HUDEP-2 (cell line): Measurements from ENCODE around the gene ZNF778.
"Not testable (repeated sequence)": the region's sequence is repeated elsewhere in the genome, so short reads cannot be mapped to it uniquely, and the experiment has no call there.

Experiments
- DNase-seq, 76 experiments: peaks; one replicate each; lab custom pipeline; 2025; ENCODE audit not compliant: unreplicated experiment in 76 of 76; lab: John Stamatoyannopoulos, UW

Gene ZNF778

GRCh38 chr16:89210165-89210903 lies 7.2 kb upstream of the ZNF778 start:
- DNase-seq: no peak

- no peak for DNase-seq
Measured at GRCh38 chr16:89210904-89211515, 6.5 kb upstream of the ZNF778 start.

DNA sequence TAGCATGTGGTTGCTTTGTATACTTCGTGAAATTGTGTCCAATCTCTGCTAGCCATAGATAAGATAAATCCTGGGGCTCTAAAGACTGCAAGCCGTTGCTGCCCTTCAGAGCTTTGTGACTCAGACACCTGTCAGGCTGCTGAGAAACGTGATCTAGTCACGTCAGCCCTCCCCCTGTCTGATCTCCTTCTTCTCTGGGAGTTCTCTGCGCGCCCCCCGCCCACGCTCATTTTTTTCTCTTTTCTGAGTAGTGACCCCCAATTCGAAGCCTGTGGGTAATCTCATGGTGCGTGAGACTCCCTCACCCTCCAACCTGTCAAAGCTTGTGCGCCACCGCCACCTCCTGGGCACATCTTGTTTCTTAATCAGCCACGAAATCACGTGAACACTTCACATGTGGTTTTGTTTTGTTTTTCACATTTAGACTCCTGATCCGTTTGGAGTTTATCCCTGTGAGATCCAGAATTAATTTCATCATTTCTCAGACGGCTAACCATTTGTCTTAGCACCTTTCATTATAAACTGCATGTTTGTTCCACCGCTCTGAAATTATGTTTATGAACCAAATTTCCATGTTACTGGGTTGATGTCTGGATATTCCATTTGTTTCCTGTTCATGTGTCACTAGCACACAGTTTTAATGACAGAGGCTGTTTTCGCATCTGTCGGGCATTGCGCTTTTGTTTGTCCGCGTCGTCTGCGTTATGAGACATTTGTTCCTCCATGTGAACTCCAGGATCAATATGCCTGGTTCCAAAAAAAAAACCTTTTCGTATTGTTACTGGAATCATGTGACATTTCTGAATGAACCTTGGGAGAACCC lies 977 bp upstream of the ZNF778 start:
- peak in 67 of 76 experiments; percentile 5 to 82 (median 54) for DNase-seq

DNA sequence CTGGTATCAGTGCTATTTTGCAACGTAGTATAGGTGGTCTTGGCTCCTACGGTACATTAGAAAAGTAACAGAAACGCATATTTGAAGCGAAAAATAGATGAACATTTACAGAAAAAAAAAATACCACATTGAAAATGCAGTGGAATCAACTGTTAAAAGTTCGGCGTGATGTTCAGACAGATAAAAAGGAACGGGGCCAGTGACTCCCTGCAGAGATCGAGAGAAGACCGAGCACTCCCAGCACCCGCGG lies 440 bp upstream of the ZNF778 start:
- no peak for DNase-seq

GRCh38 chr16:89219365-89219764 lies 1.9 kb downstream of the ZNF778 start:
- peak in 4 of 76 experiments; percentile 2 to 4 (median 2) for DNase-seq

- no peak for DNase-seq
Measured at GRCh38 chr16:89221604-89222003, 4.1 kb downstream of the ZNF778 start.

DNA sequence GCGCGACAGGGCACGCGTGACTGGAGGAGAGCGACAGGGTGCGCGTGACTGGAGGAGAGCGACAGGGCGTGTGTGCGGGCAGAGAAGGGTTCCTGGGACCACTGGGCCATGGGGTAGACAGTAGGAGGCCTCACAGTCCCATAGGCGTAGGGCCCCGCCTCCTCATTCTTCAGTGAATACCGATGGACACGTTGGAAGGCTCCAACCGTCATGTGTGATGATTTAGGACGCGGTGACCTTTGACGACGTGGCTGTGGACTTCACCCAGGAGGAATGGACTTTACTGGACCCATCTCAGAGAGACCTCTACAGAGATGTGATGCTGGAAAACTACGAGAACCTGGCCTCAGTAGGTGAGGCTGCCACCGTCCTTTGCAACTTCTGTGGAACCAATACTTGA lies 5.4 kb downstream of the ZNF778 start:
- DNase-seq: no peak

DNA sequence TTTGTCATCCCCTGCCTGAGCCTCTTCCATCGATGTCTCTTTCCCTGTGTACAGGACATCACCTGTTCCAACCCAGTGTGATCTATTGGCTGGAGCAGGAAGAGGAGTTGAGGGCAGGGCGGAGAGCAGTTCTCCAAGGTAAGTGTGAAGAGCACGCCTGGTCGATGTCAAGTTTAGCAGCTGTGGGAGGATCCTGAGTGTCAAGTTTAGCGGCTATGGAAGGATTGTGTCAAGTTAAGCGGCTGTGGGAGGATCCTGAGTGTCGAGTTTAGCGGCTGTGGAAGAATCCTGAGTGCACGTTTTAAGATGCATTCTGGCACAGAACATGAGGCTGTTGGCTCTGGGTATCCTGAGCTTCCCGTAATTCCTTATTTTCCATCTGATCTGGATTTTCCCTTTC lies 7.2 kb downstream of the ZNF778 start:
- DNase-seq: no peak

DNA sequence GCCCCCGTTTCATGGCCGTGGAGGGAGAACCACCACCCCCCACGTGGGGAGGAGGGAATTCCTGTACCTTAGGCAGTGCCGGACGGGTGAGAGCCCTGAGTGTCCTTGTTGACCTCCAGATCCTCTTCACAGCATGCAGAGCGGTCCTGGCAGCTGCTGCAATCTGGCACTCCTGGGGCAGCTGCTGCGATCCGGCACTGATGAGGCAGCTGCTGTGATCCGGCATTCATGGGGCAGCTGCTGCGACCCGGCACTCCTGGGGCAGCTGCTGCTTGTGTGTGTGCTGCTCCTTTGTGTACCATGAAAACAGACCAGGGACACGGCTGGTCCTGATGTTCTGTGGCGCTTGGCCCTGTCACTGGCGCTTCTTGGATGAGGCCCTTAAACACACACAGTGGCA lies 12.8 kb downstream of the ZNF778 start:
- DNase-seq: no peak

DNA sequence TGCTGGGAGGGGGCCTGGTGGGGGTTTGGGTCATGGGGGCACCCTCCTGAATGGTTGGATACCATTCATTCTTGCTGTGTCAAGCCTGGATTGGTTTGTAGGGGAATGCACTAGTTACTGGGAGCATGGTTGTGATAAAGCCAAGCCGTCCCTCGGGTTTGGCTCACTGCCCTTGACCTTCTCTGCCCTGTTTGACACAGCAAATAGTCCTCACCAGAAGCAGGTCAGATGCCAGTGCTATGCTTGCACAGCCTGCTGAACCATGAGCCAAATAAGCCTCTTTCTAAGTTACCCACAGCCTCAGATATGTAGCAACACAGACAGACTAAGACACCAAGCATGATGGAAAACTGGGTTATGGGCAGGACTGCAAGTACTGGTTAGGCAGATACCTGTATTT lies 14.6 kb downstream of the ZNF778 start:
- no peak for DNase-seq

- no peak for DNase-seq
Measured at GRCh38 chr16:89233678-89234490, 16.4 kb downstream of the ZNF778 start.

DNA sequence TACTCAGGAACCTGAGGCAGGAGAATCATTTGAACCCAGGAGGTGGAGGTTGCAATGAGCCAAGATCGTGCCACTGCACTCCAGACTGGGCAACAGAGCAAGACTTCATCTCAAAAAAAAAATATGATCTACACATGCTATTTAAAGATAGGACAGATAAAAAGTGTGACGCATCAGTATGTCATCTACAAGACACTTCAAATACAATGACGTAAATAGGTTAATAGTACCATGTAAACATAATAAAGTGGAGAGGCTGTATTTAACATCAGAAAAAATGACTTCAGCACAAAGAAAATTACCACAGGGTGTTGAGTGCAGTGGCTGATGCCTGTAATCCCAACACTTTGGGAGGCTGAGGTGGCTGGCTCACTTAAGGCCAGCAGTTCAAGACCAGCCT lies 20.2 kb downstream of the ZNF778 start:
- no peak for DNase-seq

DNA sequence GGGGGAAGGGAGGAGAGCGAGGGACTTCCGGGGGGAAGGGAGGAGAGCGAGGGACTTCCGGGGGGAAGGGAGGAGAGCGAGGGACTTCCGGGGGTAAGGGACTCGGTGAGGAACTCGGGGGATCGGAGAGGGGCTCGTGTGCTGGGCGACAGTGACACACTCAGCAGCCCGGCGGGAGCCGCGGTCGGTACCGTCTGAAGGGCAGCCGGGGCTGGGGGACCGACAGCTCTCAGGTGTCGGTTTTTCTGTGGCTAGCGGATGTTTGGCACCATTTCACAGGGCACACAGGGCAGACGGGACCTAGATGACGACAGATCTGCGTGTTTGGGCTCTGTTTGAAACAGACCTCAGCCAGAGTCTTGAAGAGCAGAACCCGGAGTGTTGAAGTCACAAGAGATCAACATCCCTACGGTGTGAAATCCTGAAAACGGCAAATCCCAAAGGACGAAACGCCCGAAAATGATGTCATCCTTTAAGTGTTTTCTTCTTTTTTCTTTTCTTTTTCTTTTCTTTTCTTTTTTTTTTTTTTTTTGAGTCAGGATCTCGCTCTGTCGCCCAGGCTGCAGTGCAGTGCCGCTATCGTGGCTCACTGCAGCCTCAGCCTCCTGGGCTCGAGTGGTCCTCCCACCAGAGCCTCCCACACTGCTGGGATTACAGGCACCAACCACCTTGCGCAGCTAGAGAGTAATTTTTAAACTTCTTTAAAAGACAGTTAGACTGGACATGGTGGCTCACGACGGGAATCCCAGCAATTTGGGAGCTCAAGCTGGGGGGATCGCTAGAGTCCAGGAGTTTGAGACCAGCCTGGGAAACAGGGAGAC lies 23.9 kb downstream of the ZNF778 start:
- DNase-seq: peak in 65 of 76 experiments; percentile 15 to 86 (median 67)

DNA sequence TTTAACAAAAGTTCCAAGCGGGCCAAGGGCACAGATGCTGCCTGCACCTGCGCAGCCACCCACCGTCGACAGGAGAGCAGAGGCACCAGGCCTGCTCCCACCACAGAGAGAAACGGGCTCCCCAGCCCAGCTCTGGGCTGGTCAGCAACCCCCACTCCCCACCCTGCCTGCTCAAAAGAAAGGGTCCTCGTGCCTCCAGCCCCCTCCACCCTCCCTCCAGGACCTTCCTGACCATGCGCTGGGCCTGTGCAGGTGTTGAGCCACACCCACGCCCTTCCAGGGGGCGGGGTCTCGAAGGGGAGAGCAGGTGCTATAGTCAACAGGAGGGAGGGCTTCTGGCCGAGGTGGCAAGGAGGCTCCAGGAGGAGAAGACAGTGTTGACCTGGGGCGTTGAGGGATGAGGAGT lies 25.3 kb downstream of the ZNF778 start:
- DNase-seq: no peak

GRCh38 chr16:89243664-89244063 lies 26.2 kb downstream of the ZNF778 start:
- no peak for DNase-seq

DNA sequence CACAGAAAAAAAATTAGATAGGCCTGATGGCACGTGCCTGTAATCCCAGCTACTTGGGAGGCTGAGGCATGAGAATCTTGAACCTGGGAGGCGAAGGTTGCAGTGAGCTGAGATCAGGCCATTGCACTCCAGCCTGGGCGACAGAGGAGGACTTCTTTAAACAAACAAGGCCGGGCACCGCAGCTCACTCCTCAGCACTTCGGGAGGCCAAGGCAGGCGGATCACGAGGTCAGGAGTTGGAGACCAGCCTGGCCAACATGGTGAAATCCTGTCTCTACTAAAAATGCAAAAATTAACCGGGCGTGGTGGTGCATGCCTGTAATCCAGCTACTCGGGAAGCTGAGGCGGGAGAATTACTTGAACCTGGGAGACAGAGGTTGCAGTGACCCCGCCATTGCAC lies 26.8 kb downstream of the ZNF778 start:
- DNase-seq: not testable (repeated sequence)

- DNase-seq: no peak
Measured at GRCh38 chr16:89244754-89245153, 27.3 kb downstream of the ZNF778 start.

DNA sequence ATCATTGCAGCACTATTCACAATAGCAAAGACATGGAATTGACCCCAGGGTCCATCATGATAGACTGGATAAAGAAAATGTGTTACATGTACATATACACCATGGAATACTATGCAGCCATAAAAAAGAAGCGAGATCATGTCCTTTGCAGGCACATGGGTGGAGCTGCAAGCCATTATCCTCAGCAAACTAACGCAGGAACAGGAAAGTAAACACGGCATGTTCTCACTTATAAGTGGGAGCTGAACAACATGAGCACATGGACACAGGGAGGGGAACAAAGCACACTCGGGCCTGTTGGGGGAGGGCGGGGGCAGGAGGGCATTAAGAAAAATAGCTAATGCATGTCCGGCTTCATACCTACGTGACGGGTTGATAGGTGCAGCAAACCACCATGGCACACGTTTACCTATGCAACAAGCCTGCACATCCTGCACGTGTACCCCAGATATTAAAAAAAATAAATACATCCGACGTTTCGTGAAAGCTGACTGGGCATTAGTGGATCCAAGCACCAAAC lies 28.9 kb downstream of the ZNF778 start:
- no peak for DNase-seq

DNA sequence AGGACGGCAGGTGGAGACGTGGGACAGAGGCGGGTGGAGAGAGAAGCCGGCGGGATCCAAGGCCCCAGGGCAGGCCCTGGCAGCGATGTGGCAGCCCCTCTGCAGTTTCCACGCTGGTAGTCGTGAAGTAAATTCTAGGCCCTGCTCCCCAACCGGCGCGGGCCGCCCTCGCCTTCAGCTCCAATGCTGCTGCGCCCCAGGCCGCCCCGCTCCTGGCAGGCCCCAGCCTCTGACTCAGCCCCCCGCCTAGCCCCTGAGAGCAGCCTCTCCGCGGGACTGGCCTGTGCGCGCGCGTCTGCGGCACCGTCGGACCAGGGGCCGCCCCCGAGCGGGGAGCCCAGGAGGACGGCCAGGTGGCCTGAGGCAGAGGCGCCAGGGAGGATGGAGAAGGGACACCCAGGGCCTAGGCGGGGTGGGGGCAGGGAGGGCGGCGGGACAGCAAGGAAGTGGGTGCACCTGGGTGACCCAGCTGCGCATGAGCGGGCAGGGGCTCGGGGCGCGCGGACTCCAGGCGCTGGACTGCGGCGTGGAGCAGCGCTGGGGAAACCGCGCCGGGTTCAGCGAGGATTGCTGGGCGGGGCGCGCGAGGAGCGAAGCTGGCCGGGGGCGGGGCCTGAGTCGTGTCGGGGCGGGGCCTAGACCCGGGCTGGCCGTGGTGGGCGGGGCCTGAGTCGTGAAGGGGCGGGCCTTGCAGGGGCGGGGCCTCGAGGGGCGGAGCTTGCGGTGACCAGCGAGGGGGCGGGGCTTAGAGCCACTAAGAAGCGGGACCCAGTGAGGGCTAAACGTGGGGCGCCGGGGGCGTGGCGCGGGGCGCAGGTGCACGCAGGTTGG lies 29.6 kb downstream of the ZNF778 start:
- peak in 73 of 76 experiments; percentile 6 to 95 (median 77) for DNase-seq
